ENCODE data around the gene SLC37A1. TPM values are rescaled to one million over a fixed set of nuclear protein-coding genes. Genes with fewer than 3 reads are reported as not detected.

The SLC37A1 gene
- total RNA-seq, 1 experiment from 2014 or later = 23.5 TPM

GRCh38 chr21:42552407-42553336 lies 39.0 kb downstream of the SLC37A1 start:
- Histone ChIP-seq H3K36me3 (ENCODE audit: low read depth) (no peaks in the 10 kb centered on the region), H4K20me1 (ENCODE audit: insufficient read depth) (no peaks in the 10 kb centered on the region), H2AFZ (no peak overlapping the region), H3K27me3 (ENCODE audit: insufficient read depth, low read depth) (no peaks in the 10 kb centered on the region), H3K4me2 (no peak overlapping the region), H3K9me2 (ENCODE audit: insufficient read depth) (no peaks in the 10 kb centered on the region), H3K4me1 (replicated peaks; ENCODE audit: insufficient read depth) (no peaks in the 10 kb centered on the region; the same call in 1 of the 2 replicates), H3K4me3 (no peak overlapping the region), H3K27ac (no peak overlapping the region), H3K79me2 (ENCODE audit: low read depth) (no peaks in the 10 kb centered on the region), H3F3A (ENCODE audit: insufficient read depth, low read depth) (peaks cover 3% of the 10 kb centered on the region), H3K9me3 (ENCODE audit: insufficient read depth, low read depth) (no peaks in the 10 kb centered on the region)
- DNase-seq = no peak
- no peak for TF ChIP-seq EZH2 (IDR thresholded peaks at IDR 0.05; ENCODE audit: low read depth)
- TF ChIP-seq, protein P1, sequence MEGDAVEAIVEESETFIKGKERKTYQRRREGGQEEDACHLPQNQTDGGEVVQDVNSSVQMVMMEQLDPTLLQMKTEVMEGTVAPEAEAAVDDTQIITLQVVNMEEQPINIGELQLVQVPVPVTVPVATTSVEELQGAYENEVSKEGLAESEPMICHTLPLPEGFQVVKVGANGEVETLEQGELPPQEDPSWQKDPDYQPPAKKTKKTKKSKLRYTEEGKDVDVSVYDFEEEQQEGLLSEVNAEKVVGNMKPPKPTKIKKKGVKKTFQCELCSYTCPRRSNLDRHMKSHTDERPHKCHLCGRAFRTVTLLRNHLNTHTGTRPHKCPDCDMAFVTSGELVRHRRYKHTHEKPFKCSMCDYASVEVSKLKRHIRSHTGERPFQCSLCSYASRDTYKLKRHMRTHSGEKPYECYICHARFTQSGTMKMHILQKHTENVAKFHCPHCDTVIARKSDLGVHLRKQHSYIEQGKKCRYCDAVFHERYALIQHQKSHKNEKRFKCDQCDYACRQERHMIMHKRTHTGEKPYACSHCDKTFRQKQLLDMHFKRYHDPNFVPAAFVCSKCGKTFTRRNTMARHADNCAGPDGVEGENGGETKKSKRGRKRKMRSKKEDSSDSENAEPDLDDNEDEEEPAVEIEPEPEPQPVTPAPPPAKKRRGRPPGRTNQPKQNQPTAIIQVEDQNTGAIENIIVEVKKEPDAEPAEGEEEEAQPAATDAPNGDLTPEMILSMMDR (conservative IDR thresholded peaks at IDR 0.05) = no peak
- no TSS peak for BruUV-seq (replicated peaks)
- intact Hi-C loops (cut with micrococcal nuclease; ENCODE audit: unreplicated experiment) = no loop called here
- ChIA-PET CTCF (no interaction called here), POLR2A (ENCODE audit: unreplicated experiment) (no interaction called here)

- Histone ChIP-seq H3F3A (ENCODE audit: insufficient read depth, low read depth) (peaks cover 3% of the 10 kb centered on the region), H3K9me2 (ENCODE audit: insufficient read depth) (no peaks in the 10 kb centered on the region), H3K4me2 (no peak overlapping the region), H3K79me2 (ENCODE audit: low read depth) (no peaks in the 10 kb centered on the region), H3K27ac (no peak overlapping the region), H3K4me3 (no peak overlapping the region), H4K20me1 (ENCODE audit: insufficient read depth) (no peaks in the 10 kb centered on the region), H3K4me1 (replicated peaks; ENCODE audit: insufficient read depth) (no peaks in the 10 kb centered on the region; the same call in 1 of the 2 replicates), H3K9me3 (ENCODE audit: insufficient read depth, low read depth) (no peaks in the 10 kb centered on the region), H2AFZ (no peak overlapping the region), H3K36me3 (ENCODE audit: low read depth) (no peaks in the 10 kb centered on the region), H3K27me3 (ENCODE audit: insufficient read depth, low read depth) (no peaks in the 10 kb centered on the region)
- ChIA-PET CTCF (no interaction called here), POLR2A (ENCODE audit: unreplicated experiment) (no interaction called here)
- DNase-seq = no peak
- intact Hi-C loops (cut with micrococcal nuclease; ENCODE audit: unreplicated experiment) = no loop called here
- BruUV-seq (replicated peaks) = no TSS peak
- TF ChIP-seq, protein P1 (conservative IDR thresholded peaks at IDR 0.05) = no peak
- TF ChIP-seq EZH2 (IDR thresholded peaks at IDR 0.05; ENCODE audit: low read depth) = no peak
These were observed 39.8 kb downstream of the SLC37A1 start for GRCh38 chr21:42553435-42553834.

GRCh38 chr21:42554251-42554961 lies 40.8 kb downstream of the SLC37A1 start:
- Histone ChIP-seq H3K4me1 (replicated peaks; ENCODE audit: insufficient read depth) (no peaks in the 10 kb centered on the region; the same call in 1 of the 2 replicates), H3K36me3 (ENCODE audit: low read depth) (no peaks in the 10 kb centered on the region), H2AFZ (no peak overlapping the region), H3K27ac (no peak overlapping the region), H3K9me2 (ENCODE audit: insufficient read depth) (no peaks in the 10 kb centered on the region), H3K4me2 (no peak overlapping the region), H4K20me1 (ENCODE audit: insufficient read depth) (no peaks in the 10 kb centered on the region), H3K27me3 (ENCODE audit: insufficient read depth, low read depth) (no peaks in the 10 kb centered on the region), H3K9me3 (ENCODE audit: insufficient read depth, low read depth) (no peaks in the 10 kb centered on the region), H3K4me3 (no peak overlapping the region), H3K79me2 (ENCODE audit: low read depth) (no peaks in the 10 kb centered on the region), H3F3A (ENCODE audit: insufficient read depth, low read depth) (peaks cover 3% of the 10 kb centered on the region)
- CTCF ChIA-PET = interaction anchor here (0.6 kb wide), 1 partner anchor 262 kb away, joined by 5 read pairs; no protein-coding TSS in a partner anchor
- TF ChIP-seq, protein P1 (conservative IDR thresholded peaks at IDR 0.05) = no peak
- no peak for TF ChIP-seq EZH2 (IDR thresholded peaks at IDR 0.05; ENCODE audit: low read depth)
- no TSS peak for BruUV-seq (replicated peaks)
- intact Hi-C loops (cut with micrococcal nuclease; ENCODE audit: unreplicated experiment) = no loop called here
- POLR2A ChIA-PET (ENCODE audit: unreplicated experiment) = no interaction called here
- DNase-seq = no peak
